Activated T-helper 17 cell treated with anti-CD3 and anti-CD28 coated beads, Interleukin-2, amount 50 U/mL, for 72 hours (primary cell): ENCODE data around the gene CIBAR2. TPM values are rescaled to one million over a fixed set of nuclear protein-coding genes. Genes with fewer than 3 reads are reported as not detected.

Source experiments
- ATAC-seq: fragments of 150-1000 bp; cut with Tn5 transposase; replicated peaks from 2 replicates; pipeline ENCODE4 v1.10.0; 2021; ENCODE audit warnings: mild to moderate bottlenecking, moderate library complexity
- H3K27ac Mint-ChIP-seq: one replicate; pipeline ENCODE4 v1.8.0; 2022; ENCODE audit warnings: mixed read lengths
- H3K27me3 Mint-ChIP-seq: one replicate; pipeline ENCODE4 v1.8.0; 2022; ENCODE audit warnings: mixed read lengths
- H3K36me3 Mint-ChIP-seq: one replicate; pipeline ENCODE4 v1.8.0; 2022; ENCODE audit warnings: low read depth, mild to moderate bottlenecking, mixed read lengths
- H3K4me1 Mint-ChIP-seq: one replicate; pipeline ENCODE4 v1.8.0; 2022; ENCODE audit warnings: mixed read lengths
- H3K4me3 Mint-ChIP-seq: one replicate; pipeline ENCODE4 v1.8.0; 2022; ENCODE audit warnings: mild to moderate bottlenecking, mixed read lengths
- H3K9me3 Mint-ChIP-seq: one replicate; pipeline ENCODE4 v1.8.0; 2022; ENCODE audit warnings: mixed read lengths
- total RNA-seq, 2 donors: library from RNA; stranded (reverse); gene quantifications; one replicate each; pipeline ENCODE4 v1.2.3, GENCODE V29; 2022

Gene CIBAR2
- total RNA-seq, 2 donors from 2014 or later: 0.34 TPM; not detected in 1

GRCh38 chr16:85091522-85091910 lies 20.8 kb downstream of the CIBAR2 start:
- Mint-ChIP-seq H3K9me3 (no peaks in the 10 kb centered on the region), H3K27ac (no peak overlapping the region), H3K4me3 (no peak overlapping the region), H3K27me3 (no peaks in the 10 kb centered on the region), H3K4me1 (no peaks in the 10 kb centered on the region), H3K36me3 (no peaks in the 10 kb centered on the region)
- ATAC-seq: no peak

GRCh38 chr16:85090873-85091521 lies 21.3 kb downstream of the CIBAR2 start:
- no peaks in the 10 kb centered on the region for H3K9me3 Mint-ChIP-seq
- ATAC-seq: no peak
- H3K27me3 Mint-ChIP-seq: no peaks in the 10 kb centered on the region
- no peak overlapping the region for H3K27ac Mint-ChIP-seq
- H3K4me1 Mint-ChIP-seq: no peaks in the 10 kb centered on the region
- no peak overlapping the region for H3K4me3 Mint-ChIP-seq
- no peaks in the 10 kb centered on the region for H3K36me3 Mint-ChIP-seq

- no peak overlapping the region for H3K27ac Mint-ChIP-seq
These were observed 22.1 kb downstream of the CIBAR2 start for GRCh38 chr16:85090181-85090580.

GRCh38 chr16:85089525-85089924 lies 22.7 kb downstream of the CIBAR2 start:
- H3K9me3 Mint-ChIP-seq: no peaks in the 10 kb centered on the region

More at GRCh38 chr16:85090181-85090580, 22.1 kb downstream of the CIBAR2 start:
- Mint-ChIP-seq H3K4me1 (no peaks in the 10 kb centered on the region), H3K27me3 (no peaks in the 10 kb centered on the region), H3K9me3 (no peaks in the 10 kb centered on the region), H3K4me3 (no peak overlapping the region), H3K36me3 (no peaks in the 10 kb centered on the region)
- ATAC-seq: no peak

GRCh38 chr16:85088570-85089199 lies 23.6 kb downstream of the CIBAR2 start:
- H3K4me3 Mint-ChIP-seq: no peak overlapping the region
- no peaks in the 10 kb centered on the region for H3K9me3 Mint-ChIP-seq
- H3K36me3 Mint-ChIP-seq: no peaks in the 10 kb centered on the region
- no peaks in the 10 kb centered on the region for H3K4me1 Mint-ChIP-seq
- H3K27me3 Mint-ChIP-seq: no peaks in the 10 kb centered on the region
- no peak overlapping the region for H3K27ac Mint-ChIP-seq
- no peak for ATAC-seq

More at GRCh38 chr16:85089525-85089924, 22.7 kb downstream of the CIBAR2 start:
- Mint-ChIP-seq H3K27ac (no peak overlapping the region), H3K4me1 (no peaks in the 10 kb centered on the region), H3K36me3 (no peaks in the 10 kb centered on the region), H3K27me3 (no peaks in the 10 kb centered on the region), H3K4me3 (no peak overlapping the region)
- no peak for ATAC-seq

GRCh38 chr16:85087899-85088569 lies 24.2 kb downstream of the CIBAR2 start:
- ATAC-seq: no peak
- H3K4me3 Mint-ChIP-seq: no peak overlapping the region
- no peaks in the 10 kb centered on the region for H3K36me3 Mint-ChIP-seq
- no peaks in the 10 kb centered on the region for H3K4me1 Mint-ChIP-seq
- H3K27me3 Mint-ChIP-seq: no peaks in the 10 kb centered on the region
- no peaks in the 10 kb centered on the region for H3K9me3 Mint-ChIP-seq
- H3K27ac Mint-ChIP-seq: no peak overlapping the region

DNA sequence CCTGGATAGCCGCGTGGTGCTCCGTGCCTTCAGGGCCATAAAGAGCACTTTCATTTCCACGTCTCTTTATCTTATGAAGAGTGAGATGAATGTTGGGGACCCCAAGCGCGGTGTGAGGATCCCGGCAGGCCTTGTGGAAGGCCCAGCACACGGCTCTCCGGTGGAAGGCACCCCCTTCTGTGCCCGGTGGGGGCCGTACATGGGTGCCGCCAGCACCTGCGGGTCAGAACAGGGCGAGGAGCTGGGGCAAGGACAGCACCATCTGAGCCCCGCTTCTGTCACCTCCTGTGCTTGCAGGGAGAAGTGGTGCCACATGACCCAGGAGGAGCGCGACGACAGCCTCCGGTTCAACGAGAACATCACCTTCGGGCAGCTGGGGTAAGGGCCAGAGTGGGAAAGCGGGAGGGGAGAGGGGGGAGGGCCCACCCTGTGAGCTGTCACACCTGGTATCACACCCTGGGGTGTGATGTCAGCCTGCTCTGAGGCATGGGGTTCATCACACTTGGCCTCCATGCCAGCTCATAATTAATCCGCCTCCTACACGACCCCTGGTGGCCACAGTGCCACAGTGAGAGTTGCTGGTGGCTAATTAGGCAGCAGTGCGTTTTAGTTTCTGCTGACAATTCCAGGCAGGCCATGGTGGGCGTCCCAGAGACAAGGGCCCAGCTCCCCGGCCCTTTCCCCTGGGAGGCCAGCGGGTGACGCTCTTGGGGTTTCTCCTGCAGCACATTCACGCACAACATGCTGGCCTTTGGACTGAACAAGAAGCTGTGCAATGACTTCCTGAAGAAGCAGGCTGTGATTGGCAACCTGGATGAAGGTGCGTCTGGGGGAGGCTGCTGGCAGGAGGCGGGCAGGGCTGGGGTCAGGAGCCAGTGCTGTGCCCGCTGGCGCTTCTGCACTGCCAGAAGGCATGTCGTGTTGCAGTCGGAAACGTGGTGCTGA lies 25.7 kb downstream of the CIBAR2 start:
- Mint-ChIP-seq H3K4me3 (no peak overlapping the region), H3K9me3 (no peaks in the 10 kb centered on the region), H3K36me3 (no peaks in the 10 kb centered on the region), H3K4me1 (no peaks in the 10 kb centered on the region), H3K27me3 (no peaks in the 10 kb centered on the region), H3K27ac (no peak overlapping the region)
- ATAC-seq: peak; percentile 94

DNA sequence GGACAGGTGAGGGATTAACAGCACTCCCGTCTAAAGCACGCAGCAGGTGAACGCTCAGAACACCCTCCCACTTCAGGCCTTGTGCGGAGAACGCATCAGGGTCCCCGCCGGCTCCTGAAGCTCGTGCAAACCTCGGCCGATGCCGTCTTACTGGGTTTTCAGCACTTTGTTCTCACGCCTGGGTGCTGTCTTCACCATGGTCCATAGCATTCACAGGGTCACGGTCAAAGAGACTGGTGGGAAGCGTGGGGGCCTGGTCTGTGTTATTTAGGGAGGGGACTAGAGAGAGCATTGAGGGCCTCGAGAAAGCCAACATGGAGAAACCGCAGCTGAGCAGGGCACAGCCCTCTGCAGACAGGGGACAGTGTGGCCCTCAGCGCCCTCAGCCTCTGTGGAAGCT lies 26.6 kb downstream of the CIBAR2 start:
- no peaks in the 10 kb centered on the region for H3K9me3 Mint-ChIP-seq
- no peak for ATAC-seq

GRCh38 chr16:85084841-85085510 lies 27.3 kb downstream of the CIBAR2 start:
- no peak overlapping the region for H3K27ac Mint-ChIP-seq
- no peaks in the 10 kb centered on the region for H3K4me1 Mint-ChIP-seq
- no peaks in the 10 kb centered on the region for H3K9me3 Mint-ChIP-seq
- no peaks in the 10 kb centered on the region for H3K27me3 Mint-ChIP-seq
- no peaks in the 10 kb centered on the region for H3K36me3 Mint-ChIP-seq
- H3K4me3 Mint-ChIP-seq: no peak overlapping the region
- no peak for ATAC-seq

More for the DNA sequence above, 26.6 kb downstream of the CIBAR2 start:
- Mint-ChIP-seq H3K4me1 (no peaks in the 10 kb centered on the region), H3K4me3 (no peak overlapping the region), H3K27ac (no peak overlapping the region), H3K36me3 (no peaks in the 10 kb centered on the region), H3K27me3 (no peaks in the 10 kb centered on the region)

DNA sequence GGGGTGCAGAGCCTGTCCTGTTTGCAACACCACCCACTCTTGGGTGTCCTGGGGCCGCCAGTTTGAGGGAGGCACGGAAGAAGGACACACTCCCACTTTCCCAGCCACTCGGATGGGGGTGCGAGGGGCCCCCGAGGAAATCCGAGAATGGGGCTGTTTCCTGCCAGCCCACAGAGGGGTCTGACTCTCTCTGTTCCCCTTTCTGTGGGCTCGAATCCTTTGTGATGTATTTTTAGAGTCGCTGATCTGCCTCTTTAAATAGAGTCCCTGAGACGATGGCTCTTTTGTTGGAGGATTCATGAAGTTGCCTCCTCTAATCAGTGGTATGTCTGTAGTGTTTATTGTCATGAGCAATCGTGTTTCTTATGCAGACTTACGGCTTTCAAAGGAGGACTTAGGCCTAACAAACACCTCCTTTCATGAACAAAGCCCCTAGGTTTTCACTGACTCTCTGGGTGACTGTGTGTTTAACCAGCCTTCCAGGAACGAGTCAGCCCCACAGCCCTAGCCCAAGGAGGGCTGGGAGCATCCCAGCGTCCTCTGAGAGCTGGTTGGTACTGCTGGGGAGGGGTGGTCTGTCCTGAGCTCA lies 29.1 kb downstream of the CIBAR2 start:
- no peak for ATAC-seq
- Mint-ChIP-seq H3K9me3 (no peaks in the 10 kb centered on the region), H3K27me3 (no peaks in the 10 kb centered on the region), H3K36me3 (peaks cover 14% of the 10 kb centered on the region), H3K27ac (no peak overlapping the region), H3K4me3 (no peak overlapping the region), H3K4me1 (no peaks in the 10 kb centered on the region)

GRCh38 chr16:85082173-85083050 lies 29.9 kb downstream of the CIBAR2 start:
- no peak overlapping the region for H3K4me3 Mint-ChIP-seq
- ATAC-seq: no peak
- H3K9me3 Mint-ChIP-seq: no peaks in the 10 kb centered on the region
- no peaks in the 10 kb centered on the region for H3K27me3 Mint-ChIP-seq
- H3K4me1 Mint-ChIP-seq: no peaks in the 10 kb centered on the region
- no peak overlapping the region for H3K27ac Mint-ChIP-seq
- peaks cover 14% of the 10 kb centered on the region for H3K36me3 Mint-ChIP-seq

DNA sequence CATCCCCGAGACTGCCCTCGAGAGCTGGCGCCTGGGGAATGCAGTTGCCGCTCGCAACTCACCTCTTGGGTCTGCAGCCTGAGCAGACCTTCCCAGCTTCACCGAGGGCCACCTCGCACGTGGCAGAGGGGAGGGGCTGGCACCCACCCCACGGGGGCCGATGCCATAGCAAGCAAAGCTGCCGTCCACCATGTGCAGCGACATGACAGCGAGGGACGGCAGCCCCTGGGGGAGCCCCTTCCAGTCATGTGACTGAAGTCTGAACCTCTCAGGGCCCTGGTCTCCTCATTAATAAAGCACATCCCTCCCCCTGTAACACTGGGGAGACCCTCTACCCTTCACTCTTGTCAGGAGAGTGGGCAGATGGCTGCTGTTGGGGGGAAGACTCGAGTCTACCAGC lies 30.5 kb downstream of the CIBAR2 start:
- no peak for ATAC-seq
- Mint-ChIP-seq H3K9me3 (no peaks in the 10 kb centered on the region), H3K36me3 (peaks cover 14% of the 10 kb centered on the region), H3K27ac (no peak overlapping the region), H3K4me3 (no peak overlapping the region), H3K4me1 (no peaks in the 10 kb centered on the region), H3K27me3 (no peaks in the 10 kb centered on the region)

DNA sequence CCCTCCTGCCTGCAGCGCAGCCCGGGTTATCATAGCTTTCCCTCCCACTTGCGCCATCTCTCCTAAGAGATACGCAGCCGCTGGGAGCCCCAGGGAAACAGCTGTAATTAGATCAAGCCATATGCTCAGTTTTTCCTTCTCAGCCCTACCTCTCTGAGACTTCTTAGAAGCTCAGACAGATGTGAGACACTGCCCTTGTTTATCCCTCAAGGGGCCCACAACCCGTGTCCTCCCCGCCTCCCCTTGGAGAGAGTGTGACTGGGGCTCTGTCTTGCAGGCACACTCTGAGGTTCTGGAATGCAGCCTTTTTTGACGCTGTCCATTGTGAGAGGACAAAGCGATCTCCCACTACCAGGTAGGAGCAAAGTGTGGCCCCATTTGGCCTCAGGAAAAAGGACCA lies 31.2 kb downstream of the CIBAR2 start:
- no peak overlapping the region for H3K27ac Mint-ChIP-seq
- H3K4me1 Mint-ChIP-seq: no peaks in the 10 kb centered on the region
- no peak for ATAC-seq
- H3K27me3 Mint-ChIP-seq: no peaks in the 10 kb centered on the region
- no peaks in the 10 kb centered on the region for H3K9me3 Mint-ChIP-seq
- H3K4me3 Mint-ChIP-seq: no peak overlapping the region
- peaks cover 15% of the 10 kb centered on the region for H3K36me3 Mint-ChIP-seq
